KMS-11 (cell line): ENCODE measurements around the gene OR10A4.

Experiments used
- H2AFZ ChIP-seq: fragments of 200-600 bp; sonication (generic); 2 replicates; pipeline ENCODE4 v1.6.1; 2016; ENCODE audit warnings: antibody characterized with exemption, mixed run types, low read depth
- H3K27ac ChIP-seq: fragments of 200-600 bp; sonication (generic); 2 replicates; pipeline ENCODE4 v1.6.1; 2016; ENCODE audit warnings: mild to moderate bottlenecking, mixed run types
- H3K27me3 ChIP-seq: fragments of 200-600 bp; sonication (generic); 2 replicates; pipeline ENCODE4 v1.6.1; 2017; ENCODE audit warnings: mild to moderate bottlenecking, low read depth, mixed run types, moderate library complexity; ENCODE audit not compliant: insufficient read depth
- H3K36me3 ChIP-seq: fragments of 200-600 bp; sonication (generic); 2 replicates; pipeline ENCODE4 v1.6.1; 2017; ENCODE audit warnings: mild to moderate bottlenecking, mixed run types; ENCODE audit not compliant: insufficient read depth
- H3K4me1 ChIP-seq: fragments of 200-600 bp; sonication (generic); 2 replicates; pipeline ENCODE4 v1.6.1; 2016; ENCODE audit warnings: mild to moderate bottlenecking, low read depth, mixed run types; ENCODE audit not compliant: poor library complexity, severe bottlenecking
- H3K4me2 ChIP-seq: fragments of 200-600 bp; sonication (generic); 2 replicates; pipeline ENCODE4 v1.7.0; 2016; ENCODE audit warnings: mild to moderate bottlenecking, mixed run types
- H3K4me3 ChIP-seq: fragments of 200-600 bp; sonication (generic); IDR thresholded peaks from 2 replicates; pipeline ENCODE4 v1.6.1; 2017; ENCODE audit warnings: low read depth, low read length, mixed read lengths; ENCODE audit not compliant: insufficient read depth
- H3K79me2 ChIP-seq: fragments of 200-600 bp; sonication (generic); 2 replicates; pipeline ENCODE4 v1.6.1; 2016; ENCODE audit warnings: low read depth, mixed run types; ENCODE audit not compliant: insufficient read depth
- H3K9ac ChIP-seq: fragments of 200-600 bp; sonication (generic); 2 replicates; pipeline ENCODE4 v1.6.1; 2016; ENCODE audit warnings: mild to moderate bottlenecking, mixed run types
- H4K20me1 ChIP-seq: fragments of 200-600 bp; sonication (generic); 2 replicates; pipeline ENCODE4 v1.6.1; 2016; ENCODE audit warnings: mild to moderate bottlenecking, mixed run types; ENCODE audit not compliant: insufficient read depth
- CTCF ChIP-seq: fragments of 200-600 bp; sonication (generic); conservative IDR thresholded peaks from 2 replicates; pipeline ENCODE4 v1.6.1; 2017; ENCODE audit warnings: low read depth, mild to moderate bottlenecking, antibody characterized with exemption, low read length, moderate library complexity, mixed read lengths

Gene OR10A4

GRCh38 chr11:6911378-6911777 lies 35.0 kb downstream of the OR10A4 start:
- Histone ChIP-seq H3K4me3 (no peak overlapping the region), H3K27me3 (no peaks in the 10 kb centered on the region), H3K79me2 (no peaks in the 10 kb centered on the region), H3K27ac (no peak overlapping the region), H3K9ac (no peak overlapping the region), H3K4me2 (no peak overlapping the region), H3K36me3 (no peaks in the 10 kb centered on the region), H3K4me1 (peaks cover 10% of the 10 kb centered on the region), H4K20me1 (no peaks in the 10 kb centered on the region), H2AFZ (no peak overlapping the region)
- TF ChIP-seq CTCF = no peak

GRCh38 chr11:6911948-6912347 lies 35.5 kb downstream of the OR10A4 start:
- H3K27ac ChIP-seq = no peak overlapping the region
- no peaks in the 10 kb centered on the region for H3K36me3 ChIP-seq
- TF ChIP-seq CTCF = no peak

GRCh38 chr11:6919698-6920097 lies 43.3 kb downstream of the OR10A4 start:
- no peaks in the 10 kb centered on the region for H3K4me1 ChIP-seq
- H3K36me3 ChIP-seq = no peaks in the 10 kb centered on the region
- no peak overlapping the region for H3K9ac ChIP-seq
- H3K4me2 ChIP-seq = no peak overlapping the region
- no peaks in the 10 kb centered on the region for H3K79me2 ChIP-seq
- no peak for TF ChIP-seq CTCF
- H3K27ac ChIP-seq = no peak overlapping the region
- H2AFZ ChIP-seq = no peak overlapping the region
- H3K27me3 ChIP-seq = no peaks in the 10 kb centered on the region
- H3K4me3 ChIP-seq = no peak overlapping the region
- H4K20me1 ChIP-seq = no peaks in the 10 kb centered on the region; the same call in 1 of the 2 replicates

More at GRCh38 chr11:6911948-6912347, 35.5 kb downstream of the OR10A4 start:
- Histone ChIP-seq H3K27me3 (no peaks in the 10 kb centered on the region), H3K4me1 (peaks cover 10% of the 10 kb centered on the region), H3K4me2 (no peak overlapping the region), H3K4me3 (no peak overlapping the region), H4K20me1 (no peaks in the 10 kb centered on the region), H3K9ac (no peak overlapping the region), H3K79me2 (no peaks in the 10 kb centered on the region), H2AFZ (no peak overlapping the region)

- H4K20me1 ChIP-seq = no peaks in the 10 kb centered on the region; the same call in 1 of the 2 replicates
- peaks cover 2% of the 10 kb centered on the region for H3K4me1 ChIP-seq
- no peaks in the 10 kb centered on the region for H3K79me2 ChIP-seq
- no peaks in the 10 kb centered on the region for H3K36me3 ChIP-seq
- H3K27me3 ChIP-seq = no peaks in the 10 kb centered on the region
- no peak within 1 kb of the TSS for H3K9ac ChIP-seq
- no peak within 1 kb of the TSS for H2AFZ ChIP-seq
- H3K4me2 ChIP-seq = no peak within 1 kb of the TSS
- TF ChIP-seq CTCF = no peak
- H3K4me3 ChIP-seq = no peak within 1 kb of the TSS
- no peak within 1 kb of the TSS for H3K27ac ChIP-seq
Measured at GRCh38 chr11:6920702-6921101, 44.3 kb downstream of the OR10A4 start, which contains the start of gene OR2D3. Gene OR2D3 (plus strand): TSS chr11:6921002. CDS start chr11:6921002, 0 bp downstream.
